ENCODE measurements around the gene C11orf68. TPM values are rescaled to one million over a fixed set of nuclear protein-coding genes. Genes with fewer than 3 reads are reported as not detected.

C11orf68 gene
- 32.7 to 44.7 TPM (median 43.0 TPM) in 5 replicates for total RNA-seq (2022; extraction: Qiagen RNA extraction; ENCODE audit: low read depth)

DNA sequence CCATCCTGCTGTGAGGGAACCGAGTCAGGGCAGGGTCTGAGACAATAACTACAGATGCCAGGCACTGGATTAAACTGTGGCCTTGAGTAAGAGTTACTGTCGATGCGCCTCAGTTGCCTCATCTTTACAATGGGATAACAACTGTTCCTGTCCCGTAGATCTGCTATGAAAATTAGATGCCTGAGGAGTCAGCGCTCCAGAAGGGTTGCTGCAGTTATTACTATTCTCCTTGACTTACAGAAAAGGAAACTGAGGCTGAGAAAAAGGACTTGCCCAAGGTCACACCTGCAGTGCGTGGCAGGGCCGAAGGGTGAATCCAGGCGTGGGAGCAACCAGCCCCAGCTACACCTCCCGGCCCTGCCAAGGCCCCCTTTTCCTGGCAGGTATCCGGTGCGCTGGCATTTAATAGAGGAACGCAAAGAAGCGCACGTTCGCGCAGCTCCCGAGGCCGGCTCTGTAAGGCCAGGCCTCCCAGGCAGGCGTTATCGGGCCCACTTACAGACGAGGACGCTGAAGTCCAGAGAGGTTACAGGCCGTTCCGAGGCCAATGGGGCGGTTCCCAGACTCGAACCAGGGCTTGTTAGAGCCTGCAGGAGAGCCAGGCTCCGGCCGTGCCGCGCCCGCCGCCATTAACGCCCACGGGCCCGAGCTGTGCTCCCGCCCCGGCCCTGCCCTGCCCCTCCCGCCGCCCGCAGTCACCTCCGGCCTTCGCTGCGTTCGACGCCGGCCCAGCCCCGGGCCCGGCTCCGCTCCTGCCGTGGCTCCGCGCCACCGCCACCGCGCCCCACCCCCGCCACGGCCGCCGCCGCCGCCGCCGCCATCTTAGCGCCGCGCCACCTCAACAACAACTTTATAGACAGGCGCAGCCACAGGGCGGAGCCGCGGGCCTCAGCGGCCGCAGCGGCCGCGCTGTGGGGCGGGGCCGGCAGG is at the start of gene C11orf68:
Gene C11orf68 (minus strand): TSS at position 852 of the 930 bp plus-strand sequence. CDS start 31 bp downstream, at position 821.

GRCh38 chr11:65961267-65962140 is 42.6 kb upstream of the C11orf68 start, which contains the start of gene SART1:
TSS of gene SART1 (plus strand) at chr11:65961734. CDS start at chr11:65961781, 47 bp downstream.

DNA sequence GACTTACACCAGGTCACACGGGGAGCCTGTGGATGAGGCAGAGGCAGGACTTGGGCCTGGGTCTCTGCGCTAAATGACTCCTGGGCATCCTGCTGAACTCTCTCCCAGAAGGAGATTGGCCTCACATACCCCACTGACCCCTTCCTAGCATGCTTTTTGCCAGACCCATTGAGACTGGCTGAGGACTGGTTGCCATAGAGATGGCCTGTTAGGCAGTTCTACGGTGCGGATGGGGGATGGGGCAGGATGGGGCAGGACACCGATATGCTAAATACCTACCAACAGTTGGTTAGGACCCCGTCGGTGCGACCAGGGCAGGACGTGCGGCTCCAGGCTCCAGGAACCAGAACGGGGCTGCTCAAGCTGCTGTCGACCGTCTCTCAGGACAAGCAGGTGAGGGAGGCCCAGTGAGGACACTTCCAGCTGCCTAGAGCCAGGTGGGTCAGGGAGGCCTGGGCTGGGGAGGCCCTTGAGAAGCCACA is 26.6 kb upstream of the C11orf68 start, which contains the start of gene TSGA10IP:
Gene TSGA10IP (plus strand): TSS at position 51 of the 482 bp plus-strand sequence. CDS start 196 bp downstream, at position 247.

GRCh38 chr11:65919141-65919572 is 295 bp upstream of the C11orf68 start, which contains the start of gene DRAP1:
TSS of gene DRAP1 (plus strand) at chr11:65919426. CDS start at chr11:65919502, 76 bp downstream.

DNA sequence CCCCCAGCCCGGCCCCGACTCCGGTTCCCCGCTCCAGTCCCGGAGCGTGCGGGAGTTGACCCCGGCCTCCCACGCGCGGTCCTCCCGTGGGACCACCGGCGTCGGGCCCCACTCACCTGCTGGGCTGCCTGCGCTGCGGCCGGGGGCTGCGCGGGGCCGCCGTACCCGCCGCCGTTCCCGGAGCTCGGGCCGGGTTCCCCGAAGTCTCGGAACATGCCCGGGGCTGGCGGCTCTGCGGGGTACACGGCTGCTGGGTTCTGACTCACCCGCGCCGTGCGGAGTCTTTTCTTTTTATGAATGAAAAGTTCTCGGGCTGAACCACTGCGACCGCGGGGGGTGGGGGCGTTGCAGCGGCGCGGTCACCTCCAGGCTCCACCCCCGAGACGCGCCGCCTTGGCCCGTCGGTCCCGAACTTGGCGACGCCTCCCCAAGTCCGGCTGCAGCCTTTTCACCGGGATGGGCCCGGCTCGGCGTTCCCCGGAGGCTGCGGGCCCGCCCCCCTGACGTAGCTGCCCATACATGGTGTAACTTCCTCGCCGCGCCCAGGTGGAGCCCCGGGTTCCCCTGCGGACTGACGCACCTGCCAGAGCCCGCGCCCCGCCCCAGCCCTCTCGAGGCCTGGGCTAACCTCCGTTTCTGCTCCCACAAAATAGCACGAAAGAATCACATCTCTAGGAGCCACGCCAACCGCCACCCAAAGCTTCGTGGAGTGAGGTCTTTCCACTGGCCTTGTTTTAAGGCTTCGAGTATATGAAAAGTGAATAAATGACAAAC is 18.6 kb downstream of the C11orf68 start, which contains the start of gene FOSL1:
Gene FOSL1 (minus strand): TSS at position 264 of the 774 bp plus-strand sequence. CDS start 49 bp downstream, at position 215.

DNA sequence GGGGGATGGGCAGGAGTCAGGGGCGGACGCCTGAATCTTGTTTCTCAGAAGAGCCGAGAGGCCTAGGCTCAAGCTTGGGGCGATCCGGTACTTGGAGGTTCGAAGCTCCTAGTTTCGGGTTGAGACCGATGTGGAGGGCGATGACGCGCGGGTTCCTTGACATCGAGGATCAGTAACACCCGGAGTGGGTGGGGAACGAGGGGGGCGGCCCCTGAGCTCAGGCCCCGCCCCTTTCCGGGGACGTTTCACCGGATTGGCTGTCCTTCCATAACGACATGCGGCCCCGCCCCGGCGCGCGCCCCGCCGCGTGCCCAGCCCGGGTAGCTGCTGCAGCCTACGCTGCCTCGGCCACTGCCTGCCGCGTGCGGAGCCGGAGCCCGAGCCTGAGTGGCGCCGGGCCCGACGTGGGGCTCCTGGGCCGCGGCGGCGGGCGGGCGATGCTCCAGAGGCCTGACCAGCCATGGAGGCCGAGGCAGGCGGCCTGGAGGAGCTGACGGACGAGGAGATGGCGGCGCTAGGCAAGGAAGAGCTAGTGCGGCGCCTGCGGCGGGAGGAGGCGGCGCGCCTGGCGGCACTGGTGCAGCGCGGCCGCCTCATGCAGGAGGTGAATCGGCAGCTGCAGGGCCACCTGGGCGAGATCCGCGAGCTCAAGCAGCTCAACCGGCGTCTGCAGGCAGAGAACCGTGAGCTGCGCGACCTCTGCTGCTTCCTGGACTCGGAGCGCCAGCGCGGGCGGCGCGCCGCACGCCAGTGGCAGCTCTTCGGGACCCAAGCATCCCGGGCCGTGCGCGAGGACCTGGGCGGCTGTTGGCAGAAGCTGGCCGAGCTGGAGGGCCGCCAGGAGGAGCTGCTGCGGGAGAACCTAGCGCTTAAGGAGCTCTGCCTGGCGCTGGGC is 28.3 kb downstream of the C11orf68 start, which contains the start of gene CCDC85B:
Gene CCDC85B (plus strand): TSS at position 350 of the 895 bp plus-strand sequence. CDS start 111 bp downstream, at position 461.

GRCh38 chr11:65888163-65888814 is 30.6 kb downstream of the C11orf68 start, which contains the start of gene FIBP:
TSS of gene FIBP (minus strand) at chr11:65888471. CDS start at chr11:65888418, 53 bp downstream.

DNA sequence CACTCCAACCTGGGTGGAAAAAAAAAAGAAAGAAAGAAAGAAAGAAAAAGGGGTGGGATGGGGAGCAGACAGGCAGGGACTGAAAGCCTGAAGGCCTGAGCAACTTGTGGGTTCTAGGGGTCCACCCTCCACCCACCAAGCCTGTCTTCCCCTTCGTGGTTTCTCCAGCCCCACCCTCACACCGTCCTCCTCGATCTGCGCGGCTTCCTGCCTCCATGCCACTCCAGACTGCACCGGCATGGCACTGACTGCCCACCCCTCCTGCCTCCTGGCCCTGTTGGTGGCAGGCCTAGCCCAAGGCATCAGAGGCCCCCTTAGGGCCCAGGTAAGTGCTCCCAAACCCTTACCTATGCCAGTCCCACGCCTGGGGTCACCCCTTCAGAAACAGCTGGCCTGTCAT is 39.2 kb downstream of the C11orf68 start, which contains the start of gene CTSW:
Gene CTSW (plus strand): TSS at position 221 of the 400 bp plus-strand sequence. CDS start 18 bp downstream, at position 239.

GRCh38 chr11:65872586-65873317 is 46.1 kb downstream of the C11orf68 start, which contains the start of gene EFEMP2:
TSS of gene EFEMP2 (minus strand) at chr11:65872800. CDS start at chr11:65872354, 446 bp downstream.

Other genes with a start within 250 kb of the C11orf68 start
- gene KAT5, start 206.8 kb downstream of the C11orf68 start, total RNA-seq (2022; extraction: Qiagen RNA extraction; ENCODE audit: low read depth), result 40.6 to 53.9 TPM (median 50.3 TPM) in 5 replicates
- gene RNASEH2C, start 198.3 kb downstream of the C11orf68 start, total RNA-seq (2022; extraction: Qiagen RNA extraction; ENCODE audit: low read depth), result 39.2 to 49.6 TPM (median 47.9 TPM) in 5 replicates
- gene AP5B1, start 138.1 kb downstream of the C11orf68 start, total RNA-seq (2022; extraction: Qiagen RNA extraction; ENCODE audit: low read depth), result 8.5 to 12.1 TPM (median 10.7 TPM) in 5 replicates
- gene OVOL1, start 132.0 kb downstream of the C11orf68 start, total RNA-seq (2022; extraction: Qiagen RNA extraction; ENCODE audit: low read depth), result 0.05 to 0.09 TPM (median 0.08 TPM) in 3 of 5 replicates, not detected in the others
- 0.05 to 0.08 TPM (median 0.07 TPM) in 3 of 5 replicates, not detected in the others for gene SNX32, start 85.1 kb downstream of the C11orf68 start, total RNA-seq (2022; extraction: Qiagen RNA extraction; ENCODE audit: low read depth)
- 1,820 to 2,323 TPM (median 2,200 TPM) in 5 replicates for gene CFL1, start 60.9 kb downstream of the C11orf68 start, total RNA-seq (2022; extraction: Qiagen RNA extraction; ENCODE audit: low read depth)
- 20.1 to 33.6 TPM (median 29.6 TPM) in 5 replicates for gene MUS81, start 58.6 kb downstream of the C11orf68 start, total RNA-seq (2022; extraction: Qiagen RNA extraction; ENCODE audit: low read depth)
- 0.64 to 1.2 TPM (median 1.1 TPM) in 5 replicates for gene EFEMP2, start 46.3 kb downstream of the C11orf68 start, total RNA-seq (2022; extraction: Qiagen RNA extraction; ENCODE audit: low read depth)
- 0.09 to 0.10 TPM in 2 of 5 replicates, not detected in the others for gene CTSW, start 39.2 kb downstream of the C11orf68 start, total RNA-seq (2022; extraction: Qiagen RNA extraction; ENCODE audit: low read depth)
- 73.7 to 85.9 TPM (median 84.2 TPM) in 5 replicates for gene FIBP, start 30.6 kb downstream of the C11orf68 start, total RNA-seq (2022; extraction: Qiagen RNA extraction; ENCODE audit: low read depth)
- gene CCDC85B, start 28.4 kb downstream of the C11orf68 start, total RNA-seq (2022; extraction: Qiagen RNA extraction; ENCODE audit: low read depth), result 30.0 to 43.4 TPM (median 41.9 TPM) in 5 replicates
- gene FOSL1, start 18.7 kb downstream of the C11orf68 start, total RNA-seq (2022; extraction: Qiagen RNA extraction; ENCODE audit: low read depth), result 125 to 190 TPM (median 143 TPM) in 5 replicates
- 183 to 254 TPM (median 197 TPM) in 5 replicates for gene DRAP1, start 364 bp upstream of the C11orf68 start, total RNA-seq (2022; extraction: Qiagen RNA extraction; ENCODE audit: low read depth)
- not detected in 5 replicates for gene TSGA10IP, start 26.4 kb upstream of the C11orf68 start, total RNA-seq (2022; extraction: Qiagen RNA extraction; ENCODE audit: low read depth)
- 47.0 to 61.7 TPM (median 60.4 TPM) in 5 replicates for gene SART1, start 42.7 kb upstream of the C11orf68 start, total RNA-seq (2022; extraction: Qiagen RNA extraction; ENCODE audit: low read depth)
- gene EIF1AD, start 83.1 kb upstream of the C11orf68 start, total RNA-seq (2022; extraction: Qiagen RNA extraction; ENCODE audit: low read depth), result 37.7 to 47.7 TPM (median 40.1 TPM) in 5 replicates
- gene BANF1, start 83.4 kb upstream of the C11orf68 start, total RNA-seq (2022; extraction: Qiagen RNA extraction; ENCODE audit: low read depth), result 358 to 512 TPM (median 465 TPM) in 5 replicates
- not detected in 5 replicates for gene CST6, start 92.9 kb upstream of the C11orf68 start, total RNA-seq (2022; extraction: Qiagen RNA extraction; ENCODE audit: low read depth)
- gene CATSPER1, start 107.4 kb upstream of the C11orf68 start, total RNA-seq (2022; extraction: Qiagen RNA extraction; ENCODE audit: low read depth), result 0.89 to 1.8 TPM (median 1.5 TPM) in 5 replicates
- not detected in 5 replicates for gene GAL3ST3, start 130.1 kb upstream of the C11orf68 start, total RNA-seq (2022; extraction: Qiagen RNA extraction; ENCODE audit: low read depth)
- 167 to 176 TPM (median 170 TPM) in 5 replicates for gene SF3B2, start 133.3 kb upstream of the C11orf68 start, total RNA-seq (2022; extraction: Qiagen RNA extraction; ENCODE audit: low read depth)
- gene PACS1, start 151.2 kb upstream of the C11orf68 start, total RNA-seq (2022; extraction: Qiagen RNA extraction; ENCODE audit: low read depth), result 55.6 to 82.5 TPM (median 76.9 TPM) in 5 replicates